ENCODE data around the gene MSRB3. TPM values are rescaled to one million over a fixed set of nuclear protein-coding genes. Genes with fewer than 3 reads are reported as not detected.

MSRB3 gene
- total and polyA plus RNA-seq, 10 of the 15 experiments (the other 5 are each of a cell fraction or from before 2014, with no cell fraction given) = 0.07 to 2.7 (median 1.3) TPM

DNA sequence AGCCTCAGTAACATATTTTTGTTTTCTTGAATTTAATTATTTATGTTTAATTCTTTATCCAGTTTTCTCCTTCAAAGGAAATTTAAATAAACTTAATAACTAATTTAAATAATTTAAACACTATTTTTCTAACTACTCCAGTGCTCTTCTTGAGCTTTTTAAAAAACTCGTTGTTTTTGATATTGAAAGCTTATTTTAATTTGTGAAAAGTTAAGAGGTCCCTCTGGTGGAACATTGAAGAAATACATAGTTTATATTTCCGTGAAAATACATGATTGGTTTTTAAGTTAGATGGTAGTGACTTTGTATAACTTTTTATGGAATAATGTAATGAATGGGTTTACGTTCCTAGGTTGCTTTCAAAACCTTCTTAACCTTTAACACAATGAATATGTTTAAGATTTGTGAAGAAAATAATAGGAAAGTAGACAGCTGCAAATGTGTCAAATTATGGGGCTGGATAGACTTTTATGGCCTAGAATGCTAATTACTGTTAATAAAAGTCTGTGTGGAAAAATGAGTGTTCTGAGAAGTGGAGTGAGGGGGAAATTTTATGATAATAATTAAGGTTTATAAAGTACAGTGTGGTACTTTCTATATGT is 45.9 kb upstream of the MSRB3 start:
- no peaks in the 10 kb centered on the region for H4K20me1 ChIP-seq (ENCODE audit: control insufficient read depth, insufficient read depth)
- TF ChIP-seq SMC3 (IDR thresholded peaks at IDR 0.05; ENCODE audit: borderline replicate concordance, low read length) (peak; percentile 60; the same call in 1 of the 2 replicates), ZNF384 (IDR thresholded peaks at IDR 0.05; ENCODE audit: borderline replicate concordance, low read depth, low read length) (no peak), CTCF (IDR thresholded peaks at IDR 0.05 in 2 of 3, conservative IDR thresholded peaks at IDR 0.05 in 1 of 3; ENCODE audit: control insufficient read depth in 2 of 3, extremely low read depth in 1 of 3, insufficient read depth in 1 of 3, low read depth in 3 of 3, low read length in 3 of 3) (peak in 1 of 3 experiments; percentile 33; a peak in 3 of 6 replicates), RAD21 (IDR thresholded peaks at IDR 0.05; ENCODE audit: insufficient read depth, low read depth, low read length) (peak; percentile 57)
- TF ChIP-seq, protein P1, sequence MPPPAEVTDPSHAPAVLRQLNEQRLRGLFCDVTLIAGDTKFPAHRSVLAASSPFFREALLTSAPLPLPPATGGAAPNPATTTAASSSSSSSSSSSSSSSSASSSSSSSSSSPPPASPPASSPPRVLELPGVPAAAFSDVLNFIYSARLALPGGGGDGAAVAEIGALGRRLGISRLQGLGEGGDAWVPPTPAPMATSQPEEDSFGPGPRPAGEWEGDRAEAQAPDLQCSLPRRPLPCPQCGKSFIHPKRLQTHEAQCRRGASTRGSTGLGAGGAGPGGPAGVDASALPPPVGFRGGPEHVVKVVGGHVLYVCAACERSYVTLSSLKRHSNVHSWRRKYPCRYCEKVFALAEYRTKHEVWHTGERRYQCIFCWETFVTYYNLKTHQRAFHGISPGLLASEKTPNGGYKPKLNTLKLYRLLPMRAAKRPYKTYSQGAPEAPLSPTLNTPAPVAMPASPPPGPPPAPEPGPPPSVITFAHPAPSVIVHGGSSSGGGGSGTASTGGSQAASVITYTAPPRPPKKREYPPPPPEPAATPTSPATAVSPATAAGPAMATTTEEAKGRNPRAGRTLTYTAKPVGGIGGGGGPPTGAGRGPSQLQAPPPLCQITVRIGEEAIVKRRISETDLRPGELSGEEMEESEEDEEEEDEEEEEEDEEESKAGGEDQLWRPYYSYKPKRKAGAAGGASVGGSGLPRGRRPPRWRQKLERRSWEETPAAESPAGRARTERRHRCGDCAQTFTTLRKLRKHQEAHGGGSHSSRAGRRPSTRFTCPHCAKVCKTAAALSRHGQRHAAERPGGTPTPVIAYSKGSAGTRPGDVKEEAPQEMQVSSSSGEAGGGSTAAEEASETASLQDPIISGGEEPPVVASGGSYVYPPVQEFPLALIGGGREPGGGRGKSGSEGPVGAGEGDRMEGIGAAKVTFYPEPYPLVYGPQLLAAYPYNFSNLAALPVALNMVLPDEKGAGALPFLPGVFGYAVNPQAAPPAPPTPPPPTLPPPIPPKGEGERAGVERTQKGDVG (CRISPR knock-in tag; IDR thresholded peaks at IDR 0.05) = no peak
- H3K79me2 ChIP-seq (ENCODE audit: control insufficient read depth, insufficient read depth, low read length) = no peaks in the 10 kb centered on the region; the same call in none of the 2 replicates
- no peaks in the 10 kb centered on the region for H3K27me3 ChIP-seq (replicated peaks in 1 of 2; ENCODE audit: control insufficient read depth in 2 of 2, insufficient read depth in 2 of 2, low read length in 1 of 2)
- ChIA-PET POLR2A (interaction anchor here (1.0 to 2.0 kb wide), 4 partner anchors 62 to 340 kb away, joined by 3 to 7 read pairs (median 4); no protein-coding TSS in a partner anchor), RAD21 (ENCODE audit: unreplicated experiment) (interaction anchor here (0.6 to 6.7 kb wide), 35 partner anchors 8 to 683 kb away, joined by 3 to 96 read pairs (median 6); partner anchors contain the start of genes LEMD3 and WIF1), SMC1A (ENCODE audit: uncharacterized antibody, unreplicated experiment) (interaction anchor here (0.6 to 7.0 kb wide), 44 partner anchors 9 to 450 kb away, joined by 3 to 66 read pairs (median 5); partner anchors contain the start of genes LEMD3 and WIF1), CTCF (interaction anchor here (0.7 to 6.0 kb wide), 50 partner anchors 9 to 437 kb away, joined by 3 to 103 read pairs (median 4); partner anchors contain the start of genes LEMD3 and WIF1)
- intact Hi-C loops (cut with micrococcal nuclease; ENCODE audit: unreplicated experiment) = loop anchor here (1.0 to 2.0 kb wide), 4 partner anchors 62 to 434 kb away; no protein-coding TSS in a partner anchor
- no peaks in the 10 kb centered on the region for H3K4me1 ChIP-seq (ENCODE audit: control insufficient read depth, insufficient read depth, low read length)
- H3K4me2 ChIP-seq (ENCODE audit: control insufficient read depth, insufficient read depth) = no peak overlapping the region
- ATAC-seq = peak; percentile 50; the same call in 1 of the 3 replicates
- no peak for DNase-seq (ENCODE audit: low read depth, low spot score)
- H3K9me3 ChIP-seq (replicated peaks; ENCODE audit: control insufficient read depth, insufficient read depth, low read length) = peaks cover 8% of the 10 kb centered on the region; the same call in 2 of the 3 replicates
- 3% methylated on average over 3 of the region's 3 CpGs for WGBS (ENCODE audit: insufficient coverage, insufficient replicate concordance, low lambda C conversion rate, missing lambda C conversion rate)
- H3K9ac ChIP-seq (ENCODE audit: control insufficient read depth, insufficient read depth, low read length) = no peak overlapping the region
- FAIRE-seq = no peak
- no peak overlapping the region for H3K4me3 ChIP-seq
- H2AFZ ChIP-seq (ENCODE audit: control insufficient read depth, low read depth, low read length) = no peak overlapping the region
- in situ Hi-C loops (cut with MboI) = loop anchor here (5.0 to 10.0 kb wide), 2 partner anchors 340 to 438 kb away; no protein-coding TSS in a partner anchor
- no peak overlapping the region for H3K27ac ChIP-seq (ENCODE audit: control insufficient read depth, insufficient read depth)
- no TSS peak for BruUV-seq (replicated peaks)
- peaks cover 0 to 8% of the 10 kb centered on the region in 2 experiments; a peak in 2 of 4 replicates for H3K36me3 ChIP-seq (ENCODE audit: control insufficient read depth in 2 of 2, insufficient read depth in 2 of 2, low read length in 1 of 2)

All from GM12878 (cell line).